HFF-Myc (cell line): ENCODE measurements around the gene CDON.

ENCODE experiments used
- DNase-seq: peaks from one replicate; pipeline ENCODE4 v3.0.0-alpha.2; 2011; ENCODE audit warnings: low read depth; ENCODE audit errors: extremely low read depth
- H3K4me3 ChIP-seq: replicated peaks from 2 replicates; pipeline ENCODE4 v1.5.1; 2011; ENCODE audit warnings: low read depth, mild to moderate bottlenecking, control low read depth, low read length
- CTCF ChIP-seq: IDR thresholded peaks from 2 replicates; pipeline ENCODE4 v1.5.1; 2012; ENCODE audit warnings: mild to moderate bottlenecking, low read depth, low read length, control low read depth; ENCODE audit errors: missing control alignments

CDON gene

GRCh38 chr11:126058105-126058874 lies 4.4 kb downstream of the CDON start:
- TF ChIP-seq CTCF = no peak
- no peak for DNase-seq
- H3K4me3 ChIP-seq = no peak overlapping the region

- no peak overlapping the region for H3K4me3 ChIP-seq
- DNase-seq = no peak
- TF ChIP-seq CTCF = no peak
Measured at GRCh38 chr11:126054882-126055281, 7.8 kb downstream of the CDON start.

- TF ChIP-seq CTCF = no peak
- no peak for DNase-seq
- H3K4me3 ChIP-seq = no peak overlapping the region
Measured at GRCh38 chr11:126054408-126054807, 8.3 kb downstream of the CDON start.

GRCh38 chr11:126053415-126054286 lies 9.0 kb downstream of the CDON start:
- TF ChIP-seq CTCF = no peak

GRCh38 chr11:126051117-126051516 lies 11.5 kb downstream of the CDON start:
- TF ChIP-seq CTCF = no peak
- DNase-seq = no peak
- no peak overlapping the region for H3K4me3 ChIP-seq

More at GRCh38 chr11:126053415-126054286, 9.0 kb downstream of the CDON start:
- DNase-seq = no peak
- H3K4me3 ChIP-seq = no peak overlapping the region

- no peak overlapping the region for H3K4me3 ChIP-seq
- TF ChIP-seq CTCF = no peak
- no peak for DNase-seq
Measured at GRCh38 chr11:126049159-126049558, 13.5 kb downstream of the CDON start.
